ENCODE results near the gene CACUL1. TPM values are rescaled to one million over a fixed set of nuclear protein-coding genes. Genes with fewer than 3 reads are reported as not detected.

CACUL1 gene
- total RNA-seq, 1 experiment from 2014 or later, result 31.9 TPM

- no peaks in the 10 kb centered on the region for H3K27me3 ChIP-seq (replicated peaks; ENCODE audit: insufficient read depth, low read depth, low read length, poor library complexity)
- no peak overlapping the region for H3K4me3 ChIP-seq (ENCODE audit: low read depth, low read length, poor library complexity, severe bottlenecking)
- TF ChIP-seq CTCF (conservative IDR thresholded peaks at IDR 0.05; ENCODE audit: low read depth, low read length) (no peak), EZH2 (IDR thresholded peaks at IDR 0.05; ENCODE audit: borderline replicate concordance, low read depth, low read length, poor library complexity, severe bottlenecking) (no peak)
- H3K4me1 ChIP-seq (ENCODE audit: insufficient read depth, low read length, poor library complexity, severe bottlenecking), result peaks cover 12% of the 10 kb centered on the region
- ChIA-PET POLR2A (ENCODE audit: low non-redundant PET) (no interaction called here), CTCF (interaction anchor here (0.6 kb wide), 1 partner anchor 16 kb away, joined by 3 read pairs; no protein-coding TSS in a partner anchor)
- intact Hi-C loops (cut with micrococcal nuclease; ENCODE audit: unreplicated experiment), result no loop called here
- DNase-seq (ENCODE audit: low spot score), result no peak
- no peaks in the 10 kb centered on the region for H3K9me3 ChIP-seq (ENCODE audit: low read depth, low read length, poor library complexity, severe bottlenecking)
- no TSS peak for BruUV-seq (replicated peaks)
- no peaks in the 10 kb centered on the region for H3K36me3 ChIP-seq (ENCODE audit: insufficient read depth, low read length, poor library complexity, severe bottlenecking)
- no peak overlapping the region for H3K27ac ChIP-seq (ENCODE audit: low read depth, low read length, poor library complexity, severe bottlenecking)
Observed at GRCh38 chr10:118735294-118735693, 19.5 kb downstream of the CACUL1 start.

GRCh38 chr10:118734475-118734874 is 20.3 kb downstream of the CACUL1 start:
- Histone ChIP-seq H3K9me3 (ENCODE audit: low read depth, low read length, poor library complexity, severe bottlenecking) (no peaks in the 10 kb centered on the region), H3K27ac (ENCODE audit: low read depth, low read length, poor library complexity, severe bottlenecking) (no peak overlapping the region), H3K36me3 (ENCODE audit: insufficient read depth, low read length, poor library complexity, severe bottlenecking) (no peaks in the 10 kb centered on the region), H3K27me3 (replicated peaks; ENCODE audit: insufficient read depth, low read depth, low read length, poor library complexity) (no peaks in the 10 kb centered on the region), H3K4me3 (ENCODE audit: low read depth, low read length, poor library complexity, severe bottlenecking) (no peak overlapping the region), H3K4me1 (ENCODE audit: insufficient read depth, low read length, poor library complexity, severe bottlenecking) (peaks cover 12% of the 10 kb centered on the region)
- CTCF ChIA-PET, result no interaction called here
- BruUV-seq (replicated peaks), result no TSS peak
- POLR2A ChIA-PET (ENCODE audit: low non-redundant PET), result interaction anchor here (0.6 kb wide), 1 partner anchor 20 kb away, joined by 3 read pairs; the partner anchor contains the start of gene CACUL1
- intact Hi-C loops (cut with micrococcal nuclease; ENCODE audit: unreplicated experiment), result no loop called here
- no peak for TF ChIP-seq EZH2 (IDR thresholded peaks at IDR 0.05; ENCODE audit: borderline replicate concordance, low read depth, low read length, poor library complexity, severe bottlenecking)
- TF ChIP-seq CTCF (conservative IDR thresholded peaks at IDR 0.05; ENCODE audit: low read depth, low read length), result peak; percentile 58
- no peak for DNase-seq (ENCODE audit: low spot score)

GRCh38 chr10:118732245-118733165 is 22.3 kb downstream of the CACUL1 start:
- Histone ChIP-seq H3K27me3 (replicated peaks; ENCODE audit: insufficient read depth, low read depth, low read length, poor library complexity) (no peaks in the 10 kb centered on the region), H3K4me3 (ENCODE audit: low read depth, low read length, poor library complexity, severe bottlenecking) (no peak overlapping the region), H3K27ac (ENCODE audit: low read depth, low read length, poor library complexity, severe bottlenecking) (no peak overlapping the region), H3K9me3 (ENCODE audit: low read depth, low read length, poor library complexity, severe bottlenecking) (no peaks in the 10 kb centered on the region), H3K36me3 (ENCODE audit: insufficient read depth, low read length, poor library complexity, severe bottlenecking) (no peaks in the 10 kb centered on the region), H3K4me1 (ENCODE audit: insufficient read depth, low read length, poor library complexity, severe bottlenecking) (peaks cover 12% of the 10 kb centered on the region)
- ChIA-PET POLR2A (ENCODE audit: low non-redundant PET) (interaction anchor here (0.5 kb wide), 1 partner anchor 142 kb away, joined by 4 read pairs; no protein-coding TSS in a partner anchor), CTCF (interaction anchor here (0.6 to 0.7 kb wide), 2 partner anchors 132 to 164 kb away, joined by 3 read pairs; no protein-coding TSS in a partner anchor)
- intact Hi-C loops (cut with micrococcal nuclease; ENCODE audit: unreplicated experiment), result no loop called here
- no TSS peak for BruUV-seq (replicated peaks)
- TF ChIP-seq CTCF (conservative IDR thresholded peaks at IDR 0.05; ENCODE audit: low read depth, low read length), result no peak
- no peak for TF ChIP-seq EZH2 (IDR thresholded peaks at IDR 0.05; ENCODE audit: borderline replicate concordance, low read depth, low read length, poor library complexity, severe bottlenecking)
- no peak for DNase-seq (ENCODE audit: low spot score)

All from A673 (cell line).